Adrenal gland (tissue), 12 donors: Measurements from ENCODE around the gene ENPP6. TPM values are rescaled to one million over a fixed set of nuclear protein-coding genes. Genes with fewer than 3 reads are reported as not detected.

Source experiments
- DNase-seq, 7 donors: peaks; one replicate each; pipeline ENCODE4 v3.0.0-alpha.2; 2019 to 2020
- H3K27ac ChIP-seq, 5 donors: fragments of 200-600 bp; sonication (generic) in 4 of 5; 1 replicate in 3 of 5; 2 replicates in 2 of 5; pipeline versions ENCODE4 v1.5.1 to v1.8.0; 2016 to 2020; ENCODE audit warnings: mild to moderate bottlenecking in 1 of 5
- H3K27me3 ChIP-seq: fragments of 200-600 bp; 2 replicates; pipeline ENCODE4 v1.8.0; 2021
- H3K36me3 ChIP-seq, 2 donors: fragments of 200-600 bp; replicated peaks in 1 of 2; 1 replicate in 1 of 2; 2 replicates in 1 of 2; pipeline versions ENCODE4 v1.5.1 to v1.8.0; 2018 to 2022
- H3K4me1 ChIP-seq, 2 donors: fragments of 200-600 bp; replicated peaks in 1 of 2; 1 replicate in 1 of 2; 2 replicates in 1 of 2; pipeline versions ENCODE4 v1.5.1 to v1.8.0; 2018 to 2021
- H3K4me3 ChIP-seq, 4 donors: fragments of 200-600 bp; sonication (generic) in 3 of 4; one replicate each; pipeline ENCODE4 v1.5.1; 2016 to 2018
- H3K9me3 ChIP-seq, 3 donors: fragments of 200-600 bp; sonication (generic) in 1 of 3; replicated peaks in 1 of 3; 1 replicate in 2 of 3; 2 replicates in 1 of 3; pipeline versions ENCODE4 v1.5.1 to v1.8.0; 2016 to 2021
- POLR2A ChIP-seq, 2 donors: fragments of 450-650 bp; IDR thresholded peaks; one replicate each; pipeline ENCODE4 v1.6.1; 2017; ENCODE audit warnings: antibody characterized with exemption in 2 of 2, mild to moderate bottlenecking in 2 of 2, moderate library complexity in 1 of 2
- WGBS, 4 donors: extraction: QIAGEN DNeasy Blood & Tissue Kit in 2 of 4; methylation state at CpG; one replicate each; pipeline versions ENCODE4 v1.1.5 to v1.1.7; 2013 to 2017; 5-methylcytosine and 5-hydroxymethylcytosine counted together
- intact Hi-C, 2 donors: fragments of 100-400 bp; cut with DNase I; formaldehyde crosslinking; loops; one replicate each; pipeline versions ENCODE4 v1.14.1 to v1.15.0; 2022 to 2023
- polyA plus RNA-seq, 3 donors: library from polyadenylated mRNA; stranded (reverse); fragments of 200-250 nt in 2 of 3; fragments of 350-450 nt in 1 of 3; fragmentation: Illumina TruSeq in 1 of 3; extraction: RNeasy Lipid Tissue Mini Kit (QIAGEN cat#74804) in 1 of 3; gene quantifications; one replicate each; pipeline ENCODE4 v1.2.3, GENCODE V29; 2013 to 2014
- total RNA-seq, 9 donors: library from RNA; depleted of rRNA in 4 of 9; stranded (reverse); fragments of >200 nt in 4 of 9; fragments of 120-200 nt in 1 of 9; fragmentation: NEBNext Ultra II Directional in 1 of 9; extraction: Animal tissue kit (Norgen Biotek cat#: 25700) in 1 of 9; gene quantifications; one replicate each; pipeline versions ENCODE4 v1.1.0 to v1.2.4, GENCODE V29; 2013 to 2023
- TF ChIP-seq, protein P1 (sequence below), 6 experiments: fragments of 450-650 bp in 4 of 6; fragments of 200-600 bp in 2 of 6; sonication (generic) in 1 of 6; IDR thresholded peaks; 1 replicate in 5 of 6; 2 replicates in 1 of 6; pipeline versions ENCODE4 v1.5.1 to v1.8.0; 2016 to 2021; ENCODE audit warnings: antibody characterized with exemption in 6 of 6, mild to moderate bottlenecking in 2 of 6, moderate library complexity in 1 of 6
- donor health status: healthy with polysubstance abuse.
- donor health status: Bipolar disorder and iron deficiency.
- donor health status: DM: yes; HTN: yes; CAD: no.
- donor health status: DM: no; HTN: no; CAD: no.
- donor health status: DM: no; HTN: no; CAD: no.
- donor health status: DM: yes; HTN: yes; CAD: no.

Gene ENPP6
- total and polyA plus RNA-seq, 12 donors = 0.18 to 11.3 (median 0.46) TPM; not detected in 1

DNA sequence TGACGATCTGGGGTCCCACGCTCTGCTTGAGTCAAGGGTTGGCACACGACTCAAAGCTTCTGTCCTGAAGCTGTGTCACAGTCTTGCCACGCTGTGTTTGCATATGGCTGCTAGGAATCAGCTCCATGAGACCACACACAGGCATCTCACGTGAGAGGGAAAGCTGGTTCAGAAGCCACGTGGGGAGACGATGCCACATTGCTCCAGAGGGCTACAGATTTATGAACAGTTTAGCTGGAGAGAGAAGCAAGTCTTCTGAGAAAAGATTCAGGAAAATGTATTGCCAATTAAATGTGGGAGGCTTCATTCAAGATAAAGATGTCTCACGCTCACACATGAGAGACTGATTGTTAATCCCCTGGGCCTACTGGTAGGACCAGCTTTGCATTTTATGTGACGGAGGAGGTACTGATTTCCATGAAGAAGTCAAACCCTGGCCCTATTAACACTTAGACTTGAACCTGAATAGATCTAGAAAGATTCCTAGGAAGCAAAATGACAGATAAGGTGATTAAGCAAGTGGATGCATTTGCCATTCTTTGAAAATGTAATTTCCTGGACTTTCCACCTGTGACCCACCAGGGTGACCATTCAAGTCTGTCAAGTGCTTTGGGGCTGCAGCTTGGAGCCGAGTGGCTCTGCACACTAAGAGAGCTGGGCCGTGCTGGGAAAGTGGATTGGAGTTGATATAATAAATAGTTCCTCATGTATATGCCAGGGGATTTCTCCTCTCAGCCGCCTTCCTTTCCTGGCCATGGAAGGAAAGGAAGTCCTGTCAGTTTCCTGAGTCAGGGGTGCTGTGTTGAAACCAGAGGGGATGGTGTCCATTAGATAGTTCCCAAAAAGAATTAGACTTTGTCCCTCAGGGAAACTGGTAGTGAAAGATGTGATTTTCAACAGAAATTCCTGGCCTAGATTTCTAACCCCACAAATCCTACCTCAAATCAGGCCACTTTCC is 29.0 kb downstream of the ENPP6 start:
- no peaks in the 10 kb centered on the region for H3K36me3 ChIP-seq
- no peak for TF ChIP-seq POLR2A (IDR thresholded peaks at IDR 0.05)
- H3K4me1 ChIP-seq = no peaks in the 10 kb centered on the region
- intact Hi-C loops = no loop called here
- H3K27me3 ChIP-seq = no peaks in the 10 kb centered on the region
- DNase-seq = no peak
- no peaks in the 10 kb centered on the region for H3K9me3 ChIP-seq
- WGBS, 4 donors = 68 to 81% (median 73%) methylated on average over 12 of the region's 12 CpGs
- H3K27ac ChIP-seq = no peak overlapping the region
- no peak overlapping the region for H3K4me3 ChIP-seq

DNA sequence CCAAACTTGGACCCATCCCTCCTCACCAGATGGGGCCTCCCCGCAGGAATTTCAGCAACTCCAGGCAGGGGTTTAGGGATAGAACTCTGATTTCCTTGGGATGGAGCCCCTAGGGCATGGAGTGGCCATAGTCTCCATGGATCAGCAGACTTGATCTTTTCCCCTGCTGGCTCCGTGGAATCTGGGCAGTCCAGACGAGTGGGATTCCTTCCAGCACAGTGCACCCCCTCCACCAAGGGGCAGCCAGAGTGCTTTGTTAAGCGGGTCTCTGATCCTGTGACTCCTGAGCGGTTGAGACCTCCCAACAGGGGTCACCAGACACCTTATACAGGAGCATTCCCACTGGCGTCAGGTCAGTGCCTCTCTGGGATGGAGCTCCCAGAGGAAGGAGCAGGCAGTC is 40.4 kb downstream of the ENPP6 start:
- no peak overlapping the region for H3K4me3 ChIP-seq
- no peaks in the 10 kb centered on the region for H3K9me3 ChIP-seq
- TF ChIP-seq, protein P1, sequence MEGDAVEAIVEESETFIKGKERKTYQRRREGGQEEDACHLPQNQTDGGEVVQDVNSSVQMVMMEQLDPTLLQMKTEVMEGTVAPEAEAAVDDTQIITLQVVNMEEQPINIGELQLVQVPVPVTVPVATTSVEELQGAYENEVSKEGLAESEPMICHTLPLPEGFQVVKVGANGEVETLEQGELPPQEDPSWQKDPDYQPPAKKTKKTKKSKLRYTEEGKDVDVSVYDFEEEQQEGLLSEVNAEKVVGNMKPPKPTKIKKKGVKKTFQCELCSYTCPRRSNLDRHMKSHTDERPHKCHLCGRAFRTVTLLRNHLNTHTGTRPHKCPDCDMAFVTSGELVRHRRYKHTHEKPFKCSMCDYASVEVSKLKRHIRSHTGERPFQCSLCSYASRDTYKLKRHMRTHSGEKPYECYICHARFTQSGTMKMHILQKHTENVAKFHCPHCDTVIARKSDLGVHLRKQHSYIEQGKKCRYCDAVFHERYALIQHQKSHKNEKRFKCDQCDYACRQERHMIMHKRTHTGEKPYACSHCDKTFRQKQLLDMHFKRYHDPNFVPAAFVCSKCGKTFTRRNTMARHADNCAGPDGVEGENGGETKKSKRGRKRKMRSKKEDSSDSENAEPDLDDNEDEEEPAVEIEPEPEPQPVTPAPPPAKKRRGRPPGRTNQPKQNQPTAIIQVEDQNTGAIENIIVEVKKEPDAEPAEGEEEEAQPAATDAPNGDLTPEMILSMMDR (IDR thresholded peaks at IDR 0.05) = no peak
- TF ChIP-seq POLR2A (IDR thresholded peaks at IDR 0.05) = no peak
- 60 to 89% (median 82%) methylated on average over 4 to 6 of the region's 6 CpGs; no CpG with 5 or more reads in 1 of the 4 donors for WGBS, 4 donors
- H3K36me3 ChIP-seq = no peaks in the 10 kb centered on the region
- intact Hi-C loops = no loop called here
- H3K27ac ChIP-seq = no peak overlapping the region
- H3K27me3 ChIP-seq = no peaks in the 10 kb centered on the region
- H3K4me1 ChIP-seq = no peaks in the 10 kb centered on the region
- no peak for DNase-seq

DNA sequence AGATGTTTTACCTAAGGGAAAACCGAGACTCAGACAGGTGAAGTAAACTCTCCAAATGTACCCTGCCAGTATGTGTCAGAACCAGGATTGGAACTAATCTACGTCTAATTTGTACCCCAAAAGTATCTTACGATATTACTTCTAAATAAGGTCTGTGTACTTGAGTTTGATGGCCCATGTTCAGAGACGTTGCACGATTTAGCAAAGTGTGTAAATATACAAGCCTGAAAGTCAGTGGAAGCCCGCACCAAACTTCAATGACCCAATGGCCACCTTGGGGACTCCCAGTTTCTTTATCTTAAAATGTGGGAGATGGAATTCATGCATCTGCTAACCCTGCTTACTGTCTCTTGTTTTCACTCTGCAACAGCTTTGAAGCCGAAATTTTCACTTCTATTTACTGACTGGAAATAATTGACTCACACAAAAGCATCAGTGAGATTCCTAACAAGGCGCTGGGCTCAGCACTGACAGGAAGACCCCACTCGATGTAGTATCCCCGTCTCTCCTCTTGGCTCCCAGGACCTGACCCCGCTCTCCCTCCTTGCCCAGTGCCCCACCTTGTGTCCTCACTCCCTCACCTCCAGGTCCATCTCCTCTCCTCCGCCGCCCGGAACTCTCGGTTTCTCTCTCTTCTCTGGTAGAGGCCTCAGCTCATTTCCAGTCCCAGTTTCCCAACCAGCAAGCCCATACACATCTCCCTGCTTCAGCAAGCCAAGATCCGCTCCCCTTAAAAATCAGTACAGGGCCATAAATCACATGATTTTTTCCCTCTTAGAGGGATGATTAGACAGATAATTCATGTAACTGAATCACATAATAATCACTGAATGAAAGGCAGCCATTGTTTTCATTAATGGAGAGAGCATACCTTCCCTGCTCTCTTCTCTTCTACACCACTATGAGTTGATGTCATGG is 42.8 kb downstream of the ENPP6 start:
- intact Hi-C loops = no loop called here
- Histone ChIP-seq H3K9me3 (no peaks in the 10 kb centered on the region), H3K4me3 (no peak overlapping the region), H3K4me1 (no peaks in the 10 kb centered on the region), H3K27ac (no peak overlapping the region), H3K36me3 (no peaks in the 10 kb centered on the region), H3K27me3 (no peaks in the 10 kb centered on the region)
- TF ChIP-seq, protein P1 (IDR thresholded peaks at IDR 0.05) = no peak
- no peak for TF ChIP-seq POLR2A (IDR thresholded peaks at IDR 0.05)
- no peak for DNase-seq
- 82 to 85% (median 83%) methylated on average over 16 of the region's 16 CpGs for WGBS, 4 donors

DNA sequence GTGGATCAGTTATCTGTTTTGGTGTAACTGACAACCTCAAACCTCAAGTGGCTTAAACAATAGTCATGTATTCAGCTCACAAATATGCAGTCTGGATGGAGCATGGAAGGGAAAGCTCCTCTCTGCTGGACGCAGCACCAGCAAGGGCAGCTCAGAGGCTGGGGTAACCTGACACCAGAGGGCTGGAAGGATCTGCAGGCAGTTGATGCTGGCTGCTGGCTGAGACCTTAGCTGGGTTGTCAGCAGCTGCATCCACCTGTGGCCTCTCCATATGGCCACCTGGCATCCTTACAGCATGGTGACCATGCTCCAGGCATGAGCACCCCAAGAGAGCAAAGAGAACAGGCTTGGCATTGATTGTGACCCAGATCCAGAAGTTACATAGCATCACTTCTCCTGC is 46.7 kb downstream of the ENPP6 start:
- Histone ChIP-seq H3K4me3 (no peak overlapping the region), H3K27me3 (peaks cover 6% of the 10 kb centered on the region), H3K27ac (no peak overlapping the region), H3K9me3 (no peaks in the 10 kb centered on the region), H3K36me3 (no peaks in the 10 kb centered on the region), H3K4me1 (peaks cover 0 to 9% of the 10 kb centered on the region in 2 donors)
- no peak for DNase-seq
- no peak for TF ChIP-seq POLR2A (IDR thresholded peaks at IDR 0.05)
- TF ChIP-seq, protein P1 (IDR thresholded peaks at IDR 0.05) = no peak
- WGBS, 4 donors = 64 to 100% (median 78%) methylated on average over 1 of the region's 1 CpG
- intact Hi-C loops = no loop called here
